Suprapubic skin (tissue), 4 donors: ENCODE results near the gene PDCD4. TPM values are rescaled to one million over a fixed set of nuclear protein-coding genes. Genes with fewer than 3 reads are reported as not detected.
A peak's percentile ranks its signal among the peaks of the same experiment; 100 is the strongest.

ENCODE experiments used
- DNase-seq, 2 donors: peaks; one replicate each; pipeline ENCODE4 v3.0.0-alpha.2; 2019; ENCODE audit warnings: low spot score in 2 of 2
- H3K27ac ChIP-seq: fragments of 200-600 bp; sonication (generic); one replicate; pipeline ENCODE4 v1.5.1; 2019
- H3K27me3 ChIP-seq: fragments of 200-600 bp; sonication (generic); one replicate; pipeline ENCODE4 v1.5.1; 2019
- H3K36me3 ChIP-seq: fragments of 200-600 bp; sonication (generic); one replicate; pipeline ENCODE4 v1.5.1; 2019
- H3K4me1 ChIP-seq: fragments of 200-600 bp; sonication (generic); one replicate; pipeline ENCODE4 v1.5.1; 2019
- H3K4me3 ChIP-seq: fragments of 200-600 bp; sonication (generic); one replicate; pipeline ENCODE4 v1.5.1; 2019; ENCODE audit warnings: mild to moderate bottlenecking
- H3K9me3 ChIP-seq: fragments of 200-600 bp; sonication (generic); one replicate; pipeline ENCODE4 v1.5.1; 2019
- EP300 ChIP-seq: sonication (generic); formaldehyde crosslinking; IDR thresholded peaks from one replicate; pipeline ENCODE4 v1.6.1; 2017; ENCODE audit warnings: antibody characterized with exemption
- POLR2A ChIP-seq, 2 donors: fragments of 450-650 bp; IDR thresholded peaks; one replicate each; pipeline ENCODE4 v1.6.1; 2017; ENCODE audit warnings: antibody characterized with exemption in 2 of 2, mild to moderate bottlenecking in 2 of 2, moderate library complexity in 2 of 2
- POLR2AphosphoS5 ChIP-seq, 3 donors: sonication (generic); formaldehyde crosslinking; IDR thresholded peaks; one replicate each; pipeline ENCODE4 v1.6.1; 2017; ENCODE audit warnings: antibody characterized with exemption in 3 of 3
- WGBS: methylation state at CpG from one replicate; pipeline ENCODE4 v1.1.5; 2018; 5-methylcytosine and 5-hydroxymethylcytosine counted together
- total RNA-seq, 4 donors: library from RNA; depleted of rRNA; stranded (reverse); fragments of >200 nt; gene quantifications; one replicate each; pipeline ENCODE4 v1.1.0, GENCODE V29; 2016
- TF ChIP-seq, protein P1 (sequence below), 2 donors: fragments of 200-600 bp in 1 of 2; fragments of 450-650 bp in 1 of 2; sonication (generic) in 1 of 2; IDR thresholded peaks; one replicate each; pipeline ENCODE4 v1.5.1; 2016 to 2019; ENCODE audit warnings: antibody characterized with exemption in 2 of 2, mild to moderate bottlenecking in 1 of 2, moderate library complexity in 1 of 2

Gene PDCD4
- total RNA-seq, 4 donors from 2014 or later, result 243 to 594 (median 293) TPM

DNA sequence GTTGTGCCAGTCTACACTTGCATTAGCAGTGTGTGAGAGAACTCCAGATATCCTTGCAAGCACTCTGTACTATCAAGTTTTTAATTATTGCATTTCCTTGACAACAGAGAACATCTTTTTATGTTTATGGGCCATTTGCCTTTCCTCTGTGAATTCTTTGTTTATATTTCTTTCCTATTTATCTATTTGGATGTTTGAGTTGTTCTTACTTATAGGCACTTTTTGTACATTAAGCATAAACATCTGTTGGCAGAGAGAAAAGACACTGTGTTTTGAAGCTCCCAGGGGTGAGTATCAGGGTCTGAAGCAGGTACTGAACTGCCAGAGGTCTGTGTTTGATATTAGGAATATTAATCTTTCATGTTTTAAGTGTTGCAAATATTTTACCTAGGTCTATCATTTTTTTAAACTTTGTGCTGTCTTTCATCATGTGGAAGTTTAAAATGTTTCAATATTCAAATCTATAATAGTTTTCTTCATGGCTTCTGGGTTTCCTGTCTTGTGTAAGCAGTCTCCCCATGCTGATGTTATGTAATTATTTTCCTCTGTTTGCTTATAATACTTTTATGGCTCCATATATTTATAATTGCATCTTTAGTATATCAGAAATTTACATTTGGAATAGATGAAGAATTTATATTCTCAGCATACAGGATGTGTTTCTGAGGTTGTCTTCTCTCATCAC lies 17.7 kb upstream of the PDCD4 start:
- DNase-seq, result no peak
- Histone ChIP-seq H3K27me3 (no peaks in the 10 kb centered on the region), H3K36me3 (no peaks in the 10 kb centered on the region), H3K27ac (no peak overlapping the region), H3K4me1 (peaks cover 54% of the 10 kb centered on the region), H3K9me3 (no peaks in the 10 kb centered on the region), H3K4me3 (no peak overlapping the region)
- TF ChIP-seq POLR2AphosphoS5 (IDR thresholded peaks at IDR 0.05), result no peak
- no peak for TF ChIP-seq POLR2A (IDR thresholded peaks at IDR 0.05)
- no peak for TF ChIP-seq EP300
- TF ChIP-seq, protein P1, sequence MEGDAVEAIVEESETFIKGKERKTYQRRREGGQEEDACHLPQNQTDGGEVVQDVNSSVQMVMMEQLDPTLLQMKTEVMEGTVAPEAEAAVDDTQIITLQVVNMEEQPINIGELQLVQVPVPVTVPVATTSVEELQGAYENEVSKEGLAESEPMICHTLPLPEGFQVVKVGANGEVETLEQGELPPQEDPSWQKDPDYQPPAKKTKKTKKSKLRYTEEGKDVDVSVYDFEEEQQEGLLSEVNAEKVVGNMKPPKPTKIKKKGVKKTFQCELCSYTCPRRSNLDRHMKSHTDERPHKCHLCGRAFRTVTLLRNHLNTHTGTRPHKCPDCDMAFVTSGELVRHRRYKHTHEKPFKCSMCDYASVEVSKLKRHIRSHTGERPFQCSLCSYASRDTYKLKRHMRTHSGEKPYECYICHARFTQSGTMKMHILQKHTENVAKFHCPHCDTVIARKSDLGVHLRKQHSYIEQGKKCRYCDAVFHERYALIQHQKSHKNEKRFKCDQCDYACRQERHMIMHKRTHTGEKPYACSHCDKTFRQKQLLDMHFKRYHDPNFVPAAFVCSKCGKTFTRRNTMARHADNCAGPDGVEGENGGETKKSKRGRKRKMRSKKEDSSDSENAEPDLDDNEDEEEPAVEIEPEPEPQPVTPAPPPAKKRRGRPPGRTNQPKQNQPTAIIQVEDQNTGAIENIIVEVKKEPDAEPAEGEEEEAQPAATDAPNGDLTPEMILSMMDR (IDR thresholded peaks at IDR 0.05), result no peak

DNA sequence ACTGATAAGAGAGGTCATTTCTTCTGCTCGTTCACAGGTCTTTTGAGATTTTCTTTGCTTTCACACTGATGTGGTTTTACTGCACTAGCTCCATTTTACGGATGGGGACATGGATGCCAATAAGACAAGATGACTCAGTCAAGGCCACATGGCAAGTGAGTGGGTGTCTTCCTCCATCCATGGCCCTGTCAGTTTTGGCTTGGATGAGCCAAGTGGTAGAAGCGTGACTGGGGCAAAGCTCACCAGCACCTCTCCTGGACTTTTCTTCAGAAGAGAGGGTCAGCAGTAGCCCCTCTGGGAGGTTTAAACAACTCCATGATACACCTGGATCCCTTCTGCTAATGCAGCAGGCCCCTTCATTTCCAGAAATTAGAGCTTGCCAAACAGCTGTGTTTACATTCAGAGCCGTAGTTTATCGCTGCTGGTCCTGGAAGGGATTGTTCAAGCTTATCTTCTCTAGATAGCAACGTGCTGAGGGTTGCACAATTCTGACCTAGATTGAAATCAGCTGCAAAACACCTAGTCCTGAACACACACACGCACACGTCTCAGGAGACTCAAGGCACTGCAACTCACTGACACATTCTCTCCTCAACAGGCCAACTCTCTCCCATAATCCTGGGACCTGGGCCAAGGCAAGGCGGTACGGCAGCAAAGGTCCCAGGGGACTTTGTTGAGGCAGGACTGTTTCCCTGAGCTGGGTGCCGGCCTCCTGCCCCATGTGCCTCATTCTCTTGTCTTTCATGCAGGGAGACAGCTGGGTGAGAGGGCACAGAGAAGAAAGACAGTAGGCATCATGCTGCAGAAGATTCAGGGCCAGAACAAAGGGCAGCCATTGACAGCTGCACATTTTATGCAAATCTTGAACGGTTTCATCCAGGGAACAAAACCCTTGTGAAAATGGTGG lies 14.2 kb upstream of the PDCD4 start:
- TF ChIP-seq POLR2A (IDR thresholded peaks at IDR 0.05), result no peak
- TF ChIP-seq POLR2AphosphoS5 (IDR thresholded peaks at IDR 0.05), result peak in 1 of 3 donors; percentile 65
- no peak for TF ChIP-seq EP300
- TF ChIP-seq, protein P1 (IDR thresholded peaks at IDR 0.05), result no peak
- H3K9me3 ChIP-seq, result no peaks in the 10 kb centered on the region
- 51% methylated on average over 12 of the region's 12 CpGs for WGBS
- no peaks in the 10 kb centered on the region for H3K27me3 ChIP-seq
- no peak overlapping the region for H3K4me3 ChIP-seq
- H3K4me1 ChIP-seq, result peaks cover 66% of the 10 kb centered on the region
- no peaks in the 10 kb centered on the region for H3K36me3 ChIP-seq
- H3K27ac ChIP-seq, result peak overlapping the region; percentile 83
- no peak for DNase-seq

DNA sequence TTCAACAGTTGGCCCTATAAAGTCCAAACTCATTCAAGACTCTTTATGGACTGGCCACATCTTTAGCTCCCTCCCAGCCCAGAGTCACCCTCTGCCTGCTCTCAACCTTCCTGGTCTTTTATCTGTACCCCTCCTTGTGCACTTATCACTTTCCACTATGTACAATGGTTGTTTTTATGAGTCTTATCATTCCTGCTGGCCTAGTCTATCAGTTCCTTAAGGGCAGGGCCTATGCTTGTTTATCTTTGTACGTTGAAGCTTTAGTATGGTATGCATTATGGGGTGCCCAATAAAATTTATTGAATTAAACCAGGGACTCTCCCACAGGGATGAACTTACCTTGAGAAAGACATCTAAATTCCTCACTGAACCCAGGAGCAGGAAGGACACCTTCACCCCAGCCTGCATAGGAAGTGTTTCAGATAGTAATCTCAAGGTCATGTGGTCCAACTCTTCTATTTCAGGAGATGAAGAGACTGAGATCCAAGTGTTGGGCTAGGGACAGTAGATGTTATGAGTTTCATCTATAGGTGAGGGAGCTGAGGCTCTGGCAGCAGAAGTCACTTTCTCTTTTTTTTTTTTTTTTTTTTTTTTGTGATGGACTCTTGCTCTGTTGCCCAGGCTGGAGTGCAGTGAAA lies 13.3 kb upstream of the PDCD4 start:
- H3K9me3 ChIP-seq, result no peaks in the 10 kb centered on the region
- H3K27me3 ChIP-seq, result no peaks in the 10 kb centered on the region
- H3K4me3 ChIP-seq, result no peak overlapping the region
- TF ChIP-seq, protein P1 (IDR thresholded peaks at IDR 0.05), result no peak
- TF ChIP-seq EP300 (no peak), POLR2AphosphoS5 (IDR thresholded peaks at IDR 0.05) (no peak), POLR2A (IDR thresholded peaks at IDR 0.05) (no peak)
- no peaks in the 10 kb centered on the region for H3K36me3 ChIP-seq
- WGBS, result 52% methylated on average over 1 of the region's 1 CpG
- no peak for DNase-seq
- peaks cover 66% of the 10 kb centered on the region for H3K4me1 ChIP-seq
- peak overlapping the region; percentile 83 for H3K27ac ChIP-seq

DNA sequence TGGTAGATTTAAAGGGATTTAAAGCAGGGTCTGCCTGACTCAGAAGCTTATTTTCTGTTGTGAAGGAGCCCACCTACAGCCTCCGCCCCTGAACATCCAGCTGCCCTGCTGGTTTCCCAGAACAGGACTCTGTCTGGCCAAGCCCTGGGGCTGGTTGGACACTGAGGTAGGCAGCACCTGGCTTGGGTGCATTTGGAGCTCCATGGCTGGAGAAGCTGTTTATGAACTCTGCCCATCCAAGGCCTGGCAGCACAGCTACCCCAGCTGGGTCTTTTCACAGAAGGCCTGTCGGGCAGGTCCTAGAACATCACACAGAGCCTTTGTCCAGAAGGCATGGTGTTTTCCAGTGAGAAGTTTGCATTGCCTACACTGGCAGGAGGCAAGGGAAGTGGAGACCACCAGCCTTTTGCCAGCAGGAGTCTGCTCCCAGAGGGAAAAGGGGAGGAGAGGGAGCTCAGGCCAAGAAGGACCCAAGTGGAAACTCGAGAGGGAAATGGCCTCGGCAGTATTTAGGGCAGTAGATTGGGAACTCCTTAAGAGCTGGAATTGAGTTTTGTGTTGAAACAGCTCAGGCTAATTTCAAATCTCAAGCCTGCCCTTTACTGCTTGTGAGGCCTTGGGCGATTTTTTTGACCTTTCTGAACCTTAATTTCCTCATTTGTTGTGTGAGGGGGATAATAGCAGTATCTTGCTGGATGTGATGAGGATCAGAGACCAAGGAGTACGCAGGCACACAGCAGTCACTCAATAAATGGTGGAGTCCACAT lies 12.3 kb upstream of the PDCD4 start:
- peak overlapping the region; percentile 84 for H3K27ac ChIP-seq
- no peak for DNase-seq
- H3K36me3 ChIP-seq, result no peaks in the 10 kb centered on the region
- H3K9me3 ChIP-seq, result no peaks in the 10 kb centered on the region
- TF ChIP-seq POLR2A (IDR thresholded peaks at IDR 0.05), result no peak
- TF ChIP-seq EP300, result no peak
- TF ChIP-seq, protein P1 (IDR thresholded peaks at IDR 0.05), result no peak
- H3K4me1 ChIP-seq, result peaks cover 71% of the 10 kb centered on the region
- H3K4me3 ChIP-seq, result no peak overlapping the region
- H3K27me3 ChIP-seq, result no peaks in the 10 kb centered on the region
- 61% methylated on average over 6 of the region's 6 CpGs for WGBS
